DOHH2 (cell line): Measurements from ENCODE around the gene GRWD1.

Experiments
- H3F3A ChIP-seq: fragments of 200-600 bp; sonication (generic), shearing (Covaris generic); 2 replicates; pipeline ENCODE4 v1.6.0; 2016; ENCODE audit warnings: antibody characterized with exemption, mild to moderate bottlenecking; ENCODE audit not compliant: control insufficient read depth, insufficient read depth
- H3K27ac ChIP-seq: fragments of 200-600 bp; sonication (generic); 2 replicates; pipeline ENCODE4 v1.5.1; 2014; ENCODE audit warnings: low read depth, mild to moderate bottlenecking, low read length, moderate library complexity
- H3K27me3 ChIP-seq: fragments of 200-600 bp; sonication (generic); 2 replicates; pipeline ENCODE4 v1.6.1; 2014; ENCODE audit warnings: mild to moderate bottlenecking, low read length, mixed read lengths; ENCODE audit not compliant: control insufficient read depth
- H3K36me3 ChIP-seq: fragments of 200-600 bp; sonication (generic); 2 replicates; pipeline ENCODE4 v1.6.1; 2014; ENCODE audit warnings: mild to moderate bottlenecking, low read length, moderate library complexity, mixed read lengths; ENCODE audit not compliant: control insufficient read depth
- H3K4me1 ChIP-seq: fragments of 200-600 bp; sonication (generic); 2 replicates; pipeline ENCODE4 v1.6.1; 2014; ENCODE audit warnings: mild to moderate bottlenecking, low read length, mixed read lengths; ENCODE audit not compliant: control insufficient read depth
- H3K4me2 ChIP-seq: fragments of 200-600 bp; sonication (generic); 2 replicates; pipeline ENCODE4 v1.6.0; 2014; ENCODE audit warnings: mild to moderate bottlenecking, low read length, moderate library complexity
- H3K4me3 ChIP-seq: fragments of 200-600 bp; sonication (generic); 2 replicates; pipeline ENCODE4 v1.5.1; 2014; ENCODE audit warnings: mild to moderate bottlenecking, low read length, mixed read lengths
- H3K79me2 ChIP-seq: fragments of 200-600 bp; sonication (generic); 2 replicates; pipeline ENCODE4 v1.6.1; 2014; ENCODE audit warnings: mild to moderate bottlenecking, low read length, mixed read lengths; ENCODE audit not compliant: control insufficient read depth
- H3K9me2 ChIP-seq: fragments of 200-600 bp; sonication (generic); replicated peaks from 2 replicates; pipeline ENCODE4 v1.6.1; 2014; ENCODE audit warnings: mild to moderate bottlenecking, low read length, mixed read lengths; ENCODE audit not compliant: control insufficient read depth
- H3K9me3 ChIP-seq: fragments of 200-600 bp; sonication (generic); 2 replicates; pipeline ENCODE4 v1.6.1; 2014; ENCODE audit warnings: antibody characterized with exemption, low read length, mixed read lengths; ENCODE audit not compliant: control insufficient read depth, insufficient read depth
- H4K20me1 ChIP-seq: fragments of 200-600 bp; sonication (generic); 2 replicates; pipeline ENCODE4 v1.6.0; 2014; ENCODE audit warnings: low read depth, mild to moderate bottlenecking, antibody characterized with exemption, low read length, moderate library complexity; ENCODE audit not compliant: control insufficient read depth, insufficient read depth
- EZH2phosphoT487 ChIP-seq: fragments of 200-600 bp; sonication (generic); IDR thresholded peaks from 2 replicates; pipeline ENCODE4 v1.6.1; 2017; ENCODE audit warnings: borderline replicate concordance, mild to moderate bottlenecking, antibody characterized with exemption, low read length, moderate library complexity, mixed read lengths
- TF ChIP-seq, protein P1 (sequence below): fragments of 200-600 bp; sonication (generic); IDR thresholded peaks from one replicate; pipeline ENCODE4 v1.5.1; 2014; ENCODE audit warnings: antibody characterized with exemption, mild to moderate bottlenecking, low read depth, low read length; ENCODE audit not compliant: poor library complexity, severe bottlenecking

GRWD1 gene

DNA sequence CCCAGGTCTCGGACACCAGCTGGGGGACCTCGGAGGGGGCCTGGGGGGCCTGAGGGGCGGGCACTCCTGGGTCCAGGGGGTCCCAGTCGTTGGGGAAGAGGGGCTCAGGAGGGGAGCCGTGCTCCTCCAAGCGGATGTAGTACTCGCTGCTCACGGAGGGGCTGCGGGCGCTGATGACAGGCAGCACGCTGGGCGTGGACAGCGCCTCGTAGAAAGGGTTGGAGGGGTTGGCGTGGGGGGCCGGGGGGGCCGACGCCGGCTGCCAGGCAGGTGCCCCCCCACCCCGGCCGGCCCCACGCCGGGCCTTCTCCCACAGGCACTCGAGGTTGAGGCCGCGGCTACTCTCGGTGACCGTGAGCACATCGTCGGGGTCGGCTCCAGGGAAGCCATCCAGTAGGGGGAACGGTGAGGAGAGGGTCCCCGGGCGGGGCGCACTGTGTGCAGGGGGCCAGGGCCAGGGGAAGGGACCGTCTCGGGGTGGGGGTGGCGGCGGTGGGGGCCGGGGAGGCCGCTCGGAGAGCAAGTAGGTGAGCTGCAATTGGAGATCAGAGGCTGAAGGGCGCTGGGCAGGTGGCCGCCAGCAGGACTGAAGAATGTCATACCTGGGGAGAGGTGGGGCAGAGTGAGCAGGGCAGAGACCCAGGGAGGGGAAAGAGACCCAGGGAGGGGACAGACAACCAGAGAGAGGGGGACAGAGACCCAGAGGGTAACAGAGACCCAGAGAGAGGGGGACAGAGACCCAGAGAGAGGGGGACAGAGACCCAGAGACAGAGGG is 53.7 kb downstream of the GRWD1 start:
- peaks cover 28% of the 10 kb centered on the region for H3K27me3 ChIP-seq
- no peaks in the 10 kb centered on the region for H3K36me3 ChIP-seq
- H3K9me3 ChIP-seq: no peaks in the 10 kb centered on the region
- no peaks in the 10 kb centered on the region for H3K9me2 ChIP-seq
- no peaks in the 10 kb centered on the region for H4K20me1 ChIP-seq
- no peak overlapping the region for H3K4me2 ChIP-seq
- TF ChIP-seq, protein P1, sequence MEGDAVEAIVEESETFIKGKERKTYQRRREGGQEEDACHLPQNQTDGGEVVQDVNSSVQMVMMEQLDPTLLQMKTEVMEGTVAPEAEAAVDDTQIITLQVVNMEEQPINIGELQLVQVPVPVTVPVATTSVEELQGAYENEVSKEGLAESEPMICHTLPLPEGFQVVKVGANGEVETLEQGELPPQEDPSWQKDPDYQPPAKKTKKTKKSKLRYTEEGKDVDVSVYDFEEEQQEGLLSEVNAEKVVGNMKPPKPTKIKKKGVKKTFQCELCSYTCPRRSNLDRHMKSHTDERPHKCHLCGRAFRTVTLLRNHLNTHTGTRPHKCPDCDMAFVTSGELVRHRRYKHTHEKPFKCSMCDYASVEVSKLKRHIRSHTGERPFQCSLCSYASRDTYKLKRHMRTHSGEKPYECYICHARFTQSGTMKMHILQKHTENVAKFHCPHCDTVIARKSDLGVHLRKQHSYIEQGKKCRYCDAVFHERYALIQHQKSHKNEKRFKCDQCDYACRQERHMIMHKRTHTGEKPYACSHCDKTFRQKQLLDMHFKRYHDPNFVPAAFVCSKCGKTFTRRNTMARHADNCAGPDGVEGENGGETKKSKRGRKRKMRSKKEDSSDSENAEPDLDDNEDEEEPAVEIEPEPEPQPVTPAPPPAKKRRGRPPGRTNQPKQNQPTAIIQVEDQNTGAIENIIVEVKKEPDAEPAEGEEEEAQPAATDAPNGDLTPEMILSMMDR: no peak
- TF ChIP-seq EZH2phosphoT487: no peak
- peaks cover 28% of the 10 kb centered on the region for H3K4me1 ChIP-seq
- H3K79me2 ChIP-seq: no peaks in the 10 kb centered on the region
- H3F3A ChIP-seq: peaks cover 5% of the 10 kb centered on the region; the same call in 1 of the 2 replicates
- H3K4me3 ChIP-seq: no peak overlapping the region
- H3K27ac ChIP-seq: no peak overlapping the region

DNA sequence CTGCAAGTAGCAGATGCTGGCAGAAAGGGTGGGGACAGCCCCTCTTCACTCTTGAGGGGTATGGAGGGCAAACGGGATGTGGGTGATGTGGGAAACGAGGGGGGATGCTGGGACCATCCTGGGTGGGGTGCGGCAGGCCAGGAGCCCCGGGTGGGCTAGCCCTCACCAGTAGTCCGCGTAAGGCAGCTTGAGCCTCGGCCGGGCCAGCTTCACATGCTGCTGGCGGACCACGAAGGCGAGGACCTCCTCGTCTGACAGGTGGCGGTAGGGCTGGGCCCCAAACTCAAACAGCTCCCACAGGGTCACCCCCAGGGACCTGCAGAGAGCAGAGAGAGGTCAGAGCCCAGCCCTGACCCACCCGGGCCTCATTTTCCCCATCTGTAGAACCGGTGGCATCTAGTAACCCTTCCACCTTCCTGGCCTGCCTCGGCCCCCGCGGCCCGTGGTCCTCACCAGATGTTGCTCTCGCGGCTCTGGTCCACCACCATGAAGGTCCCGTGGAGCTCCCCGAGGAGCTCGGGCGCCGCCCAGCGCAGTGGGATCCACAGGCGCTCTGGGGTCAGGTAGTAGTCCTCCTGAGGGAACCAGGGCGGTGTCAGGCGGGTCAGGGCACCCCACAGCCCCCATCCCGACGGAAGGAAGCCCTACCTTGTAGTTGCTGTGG is 55.2 kb downstream of the GRWD1 start:
- Histone ChIP-seq H3K4me3 (peak overlapping the region; percentile 72), H3K4me1 (peaks cover 28% of the 10 kb centered on the region), H3K79me2 (no peaks in the 10 kb centered on the region), H3F3A (no peaks in the 10 kb centered on the region), H3K4me2 (peak overlapping the region; percentile 86), H3K9me3 (no peaks in the 10 kb centered on the region), H3K36me3 (no peaks in the 10 kb centered on the region), H3K27me3 (peaks cover 15% of the 10 kb centered on the region), H4K20me1 (no peaks in the 10 kb centered on the region), H3K27ac (peak overlapping the region; percentile 38), H3K9me2 (no peaks in the 10 kb centered on the region)
- TF ChIP-seq EZH2phosphoT487: no peak
- TF ChIP-seq, protein P1: no peak

DNA sequence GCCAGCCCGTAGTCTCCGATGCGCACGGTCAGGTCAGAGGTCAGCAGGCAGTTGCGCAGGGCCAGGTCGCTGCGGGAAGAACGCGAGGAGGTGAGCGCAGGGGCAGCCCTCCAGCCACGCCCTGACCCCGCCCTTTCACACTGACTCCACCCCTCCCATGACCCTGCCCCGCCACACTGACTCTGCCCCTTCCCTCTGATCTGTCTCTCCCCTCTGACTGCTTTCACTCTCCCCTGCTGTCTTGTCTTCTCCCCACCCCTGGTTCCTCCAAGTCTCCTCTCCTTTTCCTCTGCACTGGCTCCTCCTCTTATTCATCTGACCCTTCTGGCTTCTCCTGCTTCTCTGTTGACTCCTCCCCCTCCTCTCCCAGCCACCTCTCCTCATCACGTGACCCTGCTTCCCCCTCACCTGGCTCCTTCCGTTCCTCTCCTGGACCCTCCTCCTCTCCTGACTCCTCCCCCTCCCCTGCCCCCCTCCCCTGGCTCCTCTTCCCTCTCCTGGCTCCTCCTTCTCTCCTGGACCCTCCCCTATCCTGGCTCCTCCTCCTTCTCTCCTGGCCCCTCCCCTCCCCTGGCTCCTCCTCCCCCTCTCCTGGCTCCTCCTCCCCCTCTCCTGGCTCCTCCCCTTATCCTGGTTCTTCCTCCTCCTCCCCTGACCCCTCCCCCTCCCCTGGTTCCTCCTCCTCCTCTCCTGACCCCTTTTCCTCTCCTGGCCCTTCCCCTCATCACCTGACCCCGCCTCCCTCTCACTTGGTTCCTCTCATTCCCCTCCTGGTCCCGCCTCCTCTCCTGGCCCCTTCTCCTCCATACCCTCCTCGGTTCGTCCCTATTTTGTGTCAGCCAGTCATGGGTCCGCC is 55.9 kb downstream of the GRWD1 start:
- Histone ChIP-seq H3K36me3 (no peaks in the 10 kb centered on the region), H3K9me3 (no peaks in the 10 kb centered on the region), H3K27ac (peak overlapping the region; percentile 38), H3K4me2 (peak overlapping the region; percentile 86), H3K4me1 (peaks cover 28% of the 10 kb centered on the region), H3F3A (no peaks in the 10 kb centered on the region), H3K79me2 (no peaks in the 10 kb centered on the region), H3K27me3 (peaks cover 15% of the 10 kb centered on the region), H3K4me3 (peak overlapping the region; percentile 72), H3K9me2 (no peaks in the 10 kb centered on the region), H4K20me1 (no peaks in the 10 kb centered on the region)
- no peak for TF ChIP-seq EZH2phosphoT487
- TF ChIP-seq, protein P1: no peak
